ENCODE data around the gene CD99L2. TPM values are rescaled to one million over a fixed set of nuclear protein-coding genes. Genes with fewer than 3 reads are reported as not detected.

The CD99L2 gene
- total and polyA plus RNA-seq, 2 of the 8 experiments (the other 6 are each of a cell fraction or from before 2014, with no cell fraction given) = 8.0 to 8.5 TPM

DNA sequence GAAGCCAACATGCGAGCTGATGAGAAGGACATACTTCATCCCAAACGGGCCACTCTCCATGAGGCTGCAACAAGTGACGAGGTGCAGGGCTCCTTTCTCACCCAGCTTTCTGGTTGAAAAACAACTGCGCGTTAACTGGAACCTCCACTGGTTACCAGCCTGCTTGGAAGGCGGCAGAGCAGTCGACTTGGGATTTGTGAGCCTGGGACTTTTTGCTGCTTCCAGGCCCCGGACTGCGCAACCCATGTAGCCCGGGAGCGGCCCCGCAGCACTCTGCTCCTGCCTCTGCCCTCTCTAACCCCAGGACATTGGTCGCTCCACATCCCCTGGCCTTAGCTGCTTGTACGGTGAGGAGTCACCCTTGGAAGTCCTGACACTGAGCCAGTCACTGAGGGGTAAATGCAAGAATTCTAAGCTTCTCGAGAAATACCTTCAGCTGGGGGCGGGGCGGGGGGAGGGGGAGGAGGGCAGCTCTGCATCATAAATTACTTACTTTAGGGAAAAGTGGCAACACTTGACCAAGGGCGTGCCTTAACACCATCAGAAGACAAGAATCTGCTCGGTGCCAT, 132.6 kb downstream of the CD99L2 start:
- H3K9ac ChIP-seq (replicated peaks in 1 of 4; ENCODE audit: extremely low read depth in 1 of 4, low read depth in 3 of 4, low read length in 3 of 4) = no peak overlapping the region
- no peak overlapping the region for H2BK120ac ChIP-seq (replicated peaks; ENCODE audit: low read depth, low read length)
- H2BK5ac ChIP-seq (ENCODE audit: low read depth, low read length) = no peak overlapping the region
- 88% methylated on average over 14 of the region's 19 CpGs; no CpG with 5 or more reads in 1 of the 2 experiments for WGBS, 2 experiments (ENCODE audit: extremely low coverage in 1 of 2, insufficient coverage in 1 of 2, insufficient read length in 1 of 2, insufficient replicate concordance in 2 of 2, low coverage in 1 of 2, low lambda C conversion rate in 2 of 2, missing lambda C conversion rate in 1 of 2)
- no peak overlapping the region for H3K4ac ChIP-seq (replicated peaks; ENCODE audit: insufficient read length, low read depth, low read length)
- no peak for DNase-seq (ENCODE audit: low read depth in 1 of 2, low spot score in 2 of 2)
- H4K8ac ChIP-seq (ENCODE audit: extremely low read depth, insufficient read depth, low read length) = no peak overlapping the region
- no peak overlapping the region for H2BK20ac ChIP-seq (ENCODE audit: low read length)
- H3K23me2 ChIP-seq (ENCODE audit: low read depth, low read length) = no peaks in the 10 kb centered on the region
- no peak overlapping the region for H3K27ac ChIP-seq (ENCODE audit: low read depth, low read length)
- no peak for TF ChIP-seq CTBP2 (IDR thresholded peaks at IDR 0.05; ENCODE audit: borderline replicate concordance, insufficient read depth, insufficient read length, low read length)
- TF ChIP-seq HDAC2 (IDR thresholded peaks at IDR 0.05; ENCODE audit: borderline replicate concordance in 1 of 2, low read depth in 2 of 2, low read length in 2 of 2) = no peak
- TF ChIP-seq RBBP5 (IDR thresholded peaks at IDR 0.05; ENCODE audit: borderline replicate concordance, low read depth, low read length) = no peak
- no peak for TF ChIP-seq TCF12 (IDR thresholded peaks at IDR 0.05; ENCODE audit: low read depth, low read length)
- no peak for TF ChIP-seq SIN3A (conservative IDR thresholded peaks at IDR 0.05 in 1 of 2, IDR thresholded peaks at IDR 0.05 in 1 of 2; ENCODE audit: low read depth in 1 of 2, low read length in 2 of 2)
- no peak for TF ChIP-seq FOSL1 (IDR thresholded peaks at IDR 0.05; ENCODE audit: insufficient read depth, low read depth, low read length)
- TF ChIP-seq POLR2A (IDR thresholded peaks at IDR 0.05; ENCODE audit: control extremely low read depth in 1 of 2, low read depth in 2 of 2, low read length in 2 of 2) = no peak
- TF ChIP-seq JUN (IDR thresholded peaks at IDR 0.05; ENCODE audit: low read depth, low read length) = no peak
- TF ChIP-seq HDAC6 (IDR thresholded peaks at IDR 0.05; ENCODE audit: low read depth, low read length) = no peak
- no peak for TF ChIP-seq SP1 (IDR thresholded peaks at IDR 0.05; ENCODE audit: low read depth, low read length)
- no peak for TF ChIP-seq CBX8 (IDR thresholded peaks at IDR 0.05; ENCODE audit: borderline replicate concordance, low read depth, low read length)
- no peak for TF ChIP-seq GTF2F1 (IDR thresholded peaks at IDR 0.05; ENCODE audit: borderline replicate concordance, low read depth, low read length)
- no peak for TF ChIP-seq KDM5A (IDR thresholded peaks at IDR 0.05; ENCODE audit: low read length)
- peaks cover 0 to 9% (median 0%) of the 10 kb centered on the region in 4 experiments; a peak in 1 of 8 replicates for H3K36me3 ChIP-seq (ENCODE audit: control insufficient read depth in 2 of 4, insufficient read depth in 4 of 4, low read length in 3 of 4)
- no peak overlapping the region for H2AK5ac ChIP-seq (ENCODE audit: low read depth, low read length)
- no peaks in the 10 kb centered on the region for H3K27me3 ChIP-seq (replicated peaks in 1 of 4; ENCODE audit: control insufficient read depth in 3 of 4, extremely low read depth in 1 of 4, insufficient read depth in 3 of 4, low read length in 3 of 4)
- no peak overlapping the region for H4K5ac ChIP-seq (ENCODE audit: insufficient read length, low read depth, low read length)
- H3K23ac ChIP-seq (ENCODE audit: insufficient read length) = no peak overlapping the region
- H3K9me3 ChIP-seq (ENCODE audit: insufficient read depth in 2 of 2, low read depth in 1 of 2, low read length in 1 of 2) = no peaks in the 10 kb centered on the region
- CTCF ChIA-PET (ENCODE audit: partially characterized antibody) = interaction anchor here (0.5 to 2.7 kb wide), 7 partner anchors 9 to 318 kb away, joined by 3 to 18 read pairs (median 3); no protein-coding TSS in a partner anchor
- H2BK15ac ChIP-seq (ENCODE audit: low read length) = no peak overlapping the region
- no peak overlapping the region for H3K56ac ChIP-seq (replicated peaks; ENCODE audit: insufficient read length, low read depth, low read length)
- H4K91ac ChIP-seq (replicated peaks; ENCODE audit: insufficient read length, low read length) = no peak overlapping the region
- peaks cover 0 to 2% of the 10 kb centered on the region in 2 experiments for H4K20me1 ChIP-seq (replicated peaks in 1 of 2; ENCODE audit: control insufficient read depth in 1 of 2, insufficient read depth in 2 of 2, low read length in 2 of 2)
- H2BK12ac ChIP-seq (ENCODE audit: low read depth, low read length) = no peak overlapping the region
- no peak overlapping the region for H3K4me2 ChIP-seq (ENCODE audit: insufficient read depth in 1 of 2, low read depth in 2 of 2, low read length in 2 of 2)
- H3K4me1 ChIP-seq (replicated peaks in 1 of 4; ENCODE audit: control insufficient read depth in 3 of 4, insufficient read depth in 4 of 4, low read length in 3 of 4) = peaks cover 0 to 12% (median 3%) of the 10 kb centered on the region in 4 experiments; a peak in 4 of 7 replicates
- no peak overlapping the region for H2AFZ ChIP-seq (ENCODE audit: low read length)
- POLR2A ChIA-PET (ENCODE audit: partially characterized antibody) = interaction anchor here (1.9 kb wide), 1 partner anchor 224 kb away, joined by 6 read pairs; no protein-coding TSS in a partner anchor
- H3K79me1 ChIP-seq (ENCODE audit: low read depth, low read length) = no peaks in the 10 kb centered on the region
- no peak overlapping the region for H3K18ac ChIP-seq (ENCODE audit: extremely low read depth, low read length)
- no peak overlapping the region for H3K4me3 ChIP-seq (ENCODE audit: extremely low read depth in 1 of 4, insufficient read depth in 2 of 4, low read depth in 3 of 4, low read length in 4 of 4)
- no peak for FAIRE-seq
- no peak overlapping the region for H3K14ac ChIP-seq (ENCODE audit: insufficient read length)
- no peaks in the 10 kb centered on the region for H3K79me2 ChIP-seq (ENCODE audit: control insufficient read depth in 1 of 2, insufficient read depth in 2 of 2, low read length in 2 of 2)
